GM12875 (cell line): Measurements from ENCODE around the gene AGFG1.

ENCODE experiments used
- H3K4me3 ChIP-seq: one replicate; pipeline ENCODE4 v1.5.1; 2011; ENCODE audit warnings: low read depth, low read length, control low read depth
- CTCF ChIP-seq: IDR thresholded peaks from 2 replicates; pipeline ENCODE4 v1.5.1; 2011; ENCODE audit warnings: low read depth, mild to moderate bottlenecking, control low read depth, inconsistent platforms, low read length, moderate library complexity, borderline replicate concordance; ENCODE audit not compliant: insufficient read depth

Gene AGFG1

GRCh38 chr2:227566012-227566411, 94.1 kb downstream of the AGFG1 start:
- no peak for TF ChIP-seq CTCF

GRCh38 chr2:227568852-227569169, 96.9 kb downstream of the AGFG1 start:
- no peak overlapping the region for H3K4me3 ChIP-seq
- TF ChIP-seq CTCF, result no peak

More at GRCh38 chr2:227566012-227566411, 94.1 kb downstream of the AGFG1 start:
- H3K4me3 ChIP-seq, result no peak overlapping the region

DNA sequence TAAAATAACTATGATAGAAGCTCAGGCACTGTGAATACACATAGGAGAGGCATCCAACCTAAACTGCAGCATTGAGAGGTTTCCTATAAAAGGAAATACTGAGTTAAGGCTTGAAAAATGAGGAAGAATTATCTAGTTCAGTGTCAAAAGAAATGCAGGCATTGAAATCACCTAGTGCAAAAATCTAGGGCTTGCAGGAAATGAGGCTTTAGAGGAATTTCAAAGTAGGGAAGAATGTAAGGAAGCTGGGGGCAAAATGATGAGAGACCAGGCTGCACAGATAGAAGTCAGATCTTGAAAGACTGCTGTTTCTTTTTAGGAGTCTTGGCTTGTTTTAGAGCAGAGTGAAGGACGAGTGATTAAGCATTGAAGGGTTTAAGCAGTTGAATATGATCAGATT, 98.7 kb downstream of the AGFG1 start:
- no peak for TF ChIP-seq CTCF
- no peak overlapping the region for H3K4me3 ChIP-seq

DNA sequence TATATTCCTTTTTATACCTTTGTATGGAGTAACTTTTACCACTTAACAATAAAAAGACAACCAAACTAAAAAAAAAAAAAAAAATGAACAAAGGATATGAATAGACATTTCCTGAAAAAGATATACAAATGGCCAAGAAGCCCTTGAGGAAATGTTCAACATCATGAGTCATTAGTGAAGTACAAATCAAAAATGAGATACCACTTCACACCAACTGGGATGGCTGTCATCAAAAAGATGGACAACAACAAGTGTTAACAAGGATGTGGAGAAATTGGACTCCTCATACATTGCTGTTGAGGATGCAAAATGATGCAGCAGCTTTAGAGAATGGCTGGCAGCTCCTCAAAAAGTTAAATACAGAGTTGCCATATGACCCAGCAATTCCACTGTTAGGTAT, 104.2 kb downstream of the AGFG1 start:
- TF ChIP-seq CTCF, result no peak

GRCh38 chr2:227576812-227577211, 104.9 kb downstream of the AGFG1 start:
- no peak overlapping the region for H3K4me3 ChIP-seq
- no peak for TF ChIP-seq CTCF

More for the DNA sequence above, 104.2 kb downstream of the AGFG1 start:
- no peak overlapping the region for H3K4me3 ChIP-seq

DNA sequence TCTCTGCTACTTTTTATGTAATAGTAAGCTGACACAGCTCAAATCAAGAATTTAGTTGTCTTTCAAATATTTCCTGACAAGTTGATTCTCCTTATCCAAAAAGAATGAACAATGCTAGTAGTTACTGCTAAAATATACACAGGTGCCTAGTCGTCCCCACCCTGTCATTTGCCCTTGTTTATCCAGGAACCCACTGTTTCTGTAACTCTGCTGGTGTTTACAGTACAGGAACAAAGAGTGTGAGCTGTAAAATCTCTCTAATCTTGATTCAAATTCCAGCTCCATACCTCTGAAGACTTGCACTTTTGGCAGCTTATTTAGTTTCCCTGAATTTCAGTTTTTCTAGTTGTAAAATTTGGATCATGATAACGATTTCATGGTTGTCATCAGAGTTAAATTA, 105.6 kb downstream of the AGFG1 start:
- no peak for TF ChIP-seq CTCF
- no peak overlapping the region for H3K4me3 ChIP-seq

GRCh38 chr2:227578642-227579041, 106.7 kb downstream of the AGFG1 start:
- H3K4me3 ChIP-seq, result no peak overlapping the region
- no peak for TF ChIP-seq CTCF
